Type B pancreatic cell (in vitro differentiated cells): ENCODE data around the gene UTRN. TPM values are rescaled to one million over a fixed set of nuclear protein-coding genes. Genes with fewer than 3 reads are reported as not detected.

ENCODE experiments used
- DNase-seq: peaks from one replicate; pipeline ENCODE4 v3.0.0; 2021; ENCODE audit warnings: mixed read lengths; ENCODE audit not compliant: unreplicated experiment; ENCODE audit errors: extremely low spot score
- H3K27ac Mint-ChIP-seq: 2 replicates; pipeline ENCODE4 v1.8.0; 2021; ENCODE audit warnings: mild to moderate bottlenecking, mixed read lengths
- H3K27me3 Mint-ChIP-seq: 2 replicates; pipeline ENCODE4 v1.8.0; 2021; ENCODE audit warnings: mixed read lengths
- H3K36me3 Mint-ChIP-seq: 2 replicates; pipeline ENCODE4 v1.8.0; 2021; ENCODE audit warnings: mixed read lengths
- H3K4me1 Mint-ChIP-seq: one replicate; pipeline ENCODE4 v1.8.0; 2021; ENCODE audit warnings: mixed read lengths; ENCODE audit not compliant: unreplicated experiment
- H3K4me3 Mint-ChIP-seq: 2 replicates; pipeline ENCODE4 v1.8.0; 2021; ENCODE audit warnings: mild to moderate bottlenecking, mixed read lengths
- H3K9me3 Mint-ChIP-seq: 2 replicates; pipeline ENCODE4 v1.8.0; 2021; ENCODE audit warnings: mixed read lengths
- long read RNA-seq: library from polyadenylated mRNA; unstranded; transcript quantifications from one replicate; pipeline ENCODE4 v2.0.0, GENCODE V29; 2020
- total RNA-seq: library from RNA; stranded (reverse); gene quantifications from 2 replicates; pipeline ENCODE4 v1.2.1, GENCODE V29; 2021; ENCODE audit warnings: low replicate concordance
- TF ChIP-seq, protein P1 (sequence below): fragments of 200-600 bp; sonication (generic); conservative IDR thresholded peaks from 2 replicates; pipeline ENCODE4 v1.5.0; 2021; ENCODE audit warnings: antibody characterized with exemption, mild to moderate bottlenecking

Gene UTRN
- total RNA-seq: 75.1 and 77.7 TPM in 2 replicates
- long read RNA-seq, partial matches to known transcripts: 81 of 154 reads
- long read RNA-seq, other reads (novel, unspliced or antisense): 73 of 154 reads

GRCh38 chr6:144284783-144285547 lies at the start of gene UTRN:
UTRN (plus strand) TSS chr6:144285335; CDS start chr6:144291829, 6,494 bp downstream.
- no peaks in the 10 kb centered on the region for H3K27me3 Mint-ChIP-seq
- H3K4me3 Mint-ChIP-seq: peak within 1 kb of the TSS; percentile 98
- peak; percentile 86 for DNase-seq
- no peaks in the 10 kb centered on the region for H3K9me3 Mint-ChIP-seq
- peaks cover 8% of the 10 kb centered on the region for H3K4me1 Mint-ChIP-seq
- TF ChIP-seq, protein P1, sequence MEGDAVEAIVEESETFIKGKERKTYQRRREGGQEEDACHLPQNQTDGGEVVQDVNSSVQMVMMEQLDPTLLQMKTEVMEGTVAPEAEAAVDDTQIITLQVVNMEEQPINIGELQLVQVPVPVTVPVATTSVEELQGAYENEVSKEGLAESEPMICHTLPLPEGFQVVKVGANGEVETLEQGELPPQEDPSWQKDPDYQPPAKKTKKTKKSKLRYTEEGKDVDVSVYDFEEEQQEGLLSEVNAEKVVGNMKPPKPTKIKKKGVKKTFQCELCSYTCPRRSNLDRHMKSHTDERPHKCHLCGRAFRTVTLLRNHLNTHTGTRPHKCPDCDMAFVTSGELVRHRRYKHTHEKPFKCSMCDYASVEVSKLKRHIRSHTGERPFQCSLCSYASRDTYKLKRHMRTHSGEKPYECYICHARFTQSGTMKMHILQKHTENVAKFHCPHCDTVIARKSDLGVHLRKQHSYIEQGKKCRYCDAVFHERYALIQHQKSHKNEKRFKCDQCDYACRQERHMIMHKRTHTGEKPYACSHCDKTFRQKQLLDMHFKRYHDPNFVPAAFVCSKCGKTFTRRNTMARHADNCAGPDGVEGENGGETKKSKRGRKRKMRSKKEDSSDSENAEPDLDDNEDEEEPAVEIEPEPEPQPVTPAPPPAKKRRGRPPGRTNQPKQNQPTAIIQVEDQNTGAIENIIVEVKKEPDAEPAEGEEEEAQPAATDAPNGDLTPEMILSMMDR: no peak
- H3K27ac Mint-ChIP-seq: peak within 1 kb of the TSS; percentile 70
- H3K36me3 Mint-ChIP-seq: peaks cover 7% of the 10 kb centered on the region

GRCh38 chr6:144244688-144245087 lies 40.4 kb upstream of the UTRN start:
- Mint-ChIP-seq H3K27me3 (no peaks in the 10 kb centered on the region), H3K36me3 (no peaks in the 10 kb centered on the region), H3K27ac (no peak overlapping the region), H3K9me3 (peaks cover 21% of the 10 kb centered on the region), H3K4me3 (no peak overlapping the region), H3K4me1 (peaks cover 13% of the 10 kb centered on the region)
- TF ChIP-seq, protein P1: no peak
- DNase-seq: no peak

DNA sequence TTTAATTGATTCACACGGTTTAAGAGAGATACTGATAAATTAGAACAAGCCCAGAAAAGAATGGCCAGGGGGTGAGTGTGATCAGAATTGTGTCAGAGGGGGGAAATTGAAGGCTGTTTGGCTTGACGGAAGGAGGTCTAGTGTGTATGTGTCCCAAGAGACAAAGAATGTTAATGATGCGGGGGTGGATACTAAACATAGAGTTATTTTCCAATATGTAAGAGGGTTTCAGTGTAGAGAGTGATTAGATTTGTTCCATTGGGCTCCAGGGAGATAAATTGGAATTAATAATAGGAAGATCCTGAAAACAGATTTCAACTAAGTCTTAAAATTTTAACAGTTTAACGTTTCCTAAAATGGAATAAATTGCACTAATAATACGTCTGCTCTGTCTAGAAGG lies 38.1 kb upstream of the UTRN start:
- TF ChIP-seq, protein P1: no peak
- Mint-ChIP-seq H3K27me3 (no peaks in the 10 kb centered on the region), H3K4me3 (no peak overlapping the region), H3K36me3 (no peaks in the 10 kb centered on the region), H3K4me1 (peaks cover 13% of the 10 kb centered on the region), H3K27ac (no peak overlapping the region), H3K9me3 (peaks cover 21% of the 10 kb centered on the region)
- no peak for DNase-seq

DNA sequence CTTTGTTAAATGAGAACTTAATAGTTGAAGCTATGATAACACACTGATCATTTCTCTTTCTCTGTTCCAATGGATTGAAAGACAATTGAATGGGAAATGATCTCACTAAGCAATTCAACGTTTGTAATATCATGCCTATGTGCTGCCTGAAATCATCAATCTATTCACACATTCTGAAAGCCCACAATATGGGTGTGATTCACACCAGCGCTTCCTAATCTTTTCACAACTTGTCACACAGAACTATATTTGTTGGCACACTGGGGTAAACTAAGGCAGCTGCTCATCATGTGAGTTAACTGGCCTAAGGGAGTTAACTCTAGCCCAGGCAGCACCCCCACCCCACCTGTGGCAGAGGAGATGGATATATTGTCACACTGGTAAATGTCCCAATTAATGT lies 37.1 kb upstream of the UTRN start:
- Mint-ChIP-seq H3K4me1 (peaks cover 13% of the 10 kb centered on the region), H3K27ac (no peak overlapping the region), H3K4me3 (no peak overlapping the region), H3K9me3 (peaks cover 21% of the 10 kb centered on the region), H3K36me3 (no peaks in the 10 kb centered on the region), H3K27me3 (no peaks in the 10 kb centered on the region)
- TF ChIP-seq, protein P1: no peak
- DNase-seq: no peak

- Mint-ChIP-seq H3K27ac (peak overlapping the region; percentile 35), H3K4me3 (peak overlapping the region; percentile 0), H3K36me3 (no peaks in the 10 kb centered on the region), H3K9me3 (peaks cover 16% of the 10 kb centered on the region), H3K27me3 (no peaks in the 10 kb centered on the region), H3K4me1 (peaks cover 13% of the 10 kb centered on the region)
- TF ChIP-seq, protein P1: no peak
- no peak for DNase-seq
Observed at GRCh38 chr6:144248476-144249301, 36.4 kb upstream of the UTRN start.
